T1000 (cell line): ENCODE data around the gene E2F1.
"Not testable (repeated sequence)": the region's sequence is repeated elsewhere in the genome, so short reads cannot be mapped to it uniquely, and the experiment has no call there.

Source experiments
- DNase-seq: peaks from one replicate; lab custom pipeline; 2025; ENCODE audit warnings: mixed read lengths; lab: John Stamatoyannopoulos, UW

The E2F1 gene

GRCh38 chr20:33657704-33658095, 28.5 kb downstream of the E2F1 start:
- no peak for DNase-seq

DNA sequence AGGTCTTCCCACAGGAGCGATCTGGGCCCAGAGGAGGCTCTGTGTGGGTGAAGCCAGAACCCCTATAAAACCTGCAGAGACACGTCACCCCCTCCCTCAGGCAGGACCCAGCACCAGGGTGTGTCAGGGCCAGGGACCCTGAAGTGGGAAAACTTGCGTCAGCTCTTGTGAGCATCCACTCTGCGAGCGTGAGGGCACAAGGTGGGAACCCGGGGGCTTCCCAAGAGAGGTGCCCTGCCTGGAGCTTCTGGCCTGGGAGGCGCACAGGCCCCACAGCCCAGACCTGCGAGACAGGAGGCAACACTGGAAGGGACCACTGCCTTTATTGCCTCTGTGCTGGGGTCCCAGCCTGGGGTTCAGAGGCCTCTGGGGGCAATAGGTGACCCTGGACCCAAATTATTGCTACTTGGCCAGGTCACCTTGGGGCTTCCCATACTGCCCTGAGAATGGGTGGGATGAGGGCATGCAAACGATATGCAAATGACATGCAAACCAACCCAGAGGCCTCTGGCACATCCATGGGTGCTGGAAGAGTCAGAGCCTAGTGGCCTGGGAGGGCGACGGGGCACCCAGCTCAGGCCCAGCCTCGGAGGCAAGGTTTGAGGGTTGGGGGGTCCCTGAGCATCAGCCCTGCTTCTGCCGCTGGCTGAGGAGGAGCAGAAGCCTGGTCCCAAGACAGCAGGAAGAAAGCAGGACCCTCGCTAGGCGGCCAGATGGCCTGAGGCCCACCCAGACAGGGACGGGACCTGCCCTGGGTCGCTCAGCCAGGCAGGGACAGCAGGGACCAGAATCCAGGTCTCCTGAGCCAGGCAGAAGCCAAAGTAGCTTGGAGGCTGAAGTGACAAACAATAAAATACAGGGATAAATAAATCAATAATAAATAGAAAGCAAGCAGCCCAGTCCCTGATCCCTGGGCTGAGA, 29.1 kb downstream of the E2F1 start:
- no peak for DNase-seq

DNA sequence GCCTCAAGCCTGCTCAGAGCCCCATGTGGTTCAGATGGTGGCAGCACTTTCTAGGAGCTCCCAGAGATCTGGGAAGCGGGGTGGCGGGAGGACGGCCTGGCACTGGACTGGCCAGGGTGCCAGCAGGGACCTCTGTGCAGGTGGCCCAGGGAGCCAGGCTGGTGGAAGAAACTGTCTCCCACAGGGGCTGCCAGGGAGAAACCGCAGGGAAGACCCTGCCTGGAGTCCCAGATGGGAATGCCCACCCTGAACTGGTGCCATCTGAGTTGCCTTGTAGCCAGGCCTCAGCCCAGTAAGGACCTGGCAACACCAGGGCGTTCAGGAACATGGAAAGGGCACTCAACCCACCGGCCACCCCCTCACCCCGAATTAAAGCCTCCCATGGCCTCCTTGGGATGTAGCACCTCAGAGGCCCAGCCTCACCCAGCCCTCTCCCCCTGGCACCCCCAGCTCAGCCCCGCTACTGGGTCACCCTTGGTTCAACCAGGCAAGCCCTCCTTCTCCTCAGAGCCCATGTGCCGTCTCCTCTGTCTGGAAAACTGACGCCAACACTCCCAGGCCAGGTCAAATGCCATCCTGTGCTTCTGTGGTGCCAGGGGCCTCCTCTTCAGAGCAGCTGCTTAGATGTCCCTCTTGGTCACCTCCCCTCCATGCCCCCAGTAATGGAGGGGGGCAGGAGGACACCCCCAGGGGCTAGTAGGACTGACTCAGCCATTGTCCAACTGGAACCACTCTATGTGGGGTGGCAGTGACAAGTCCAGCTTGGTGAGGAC, 30.0 kb downstream of the E2F1 start:
- DNase-seq: no peak

- no peak for DNase-seq
These were observed 31.0 kb downstream of the E2F1 start for GRCh38 chr20:33655164-33655563.

- no peak for DNase-seq
These were observed 31.5 kb downstream of the E2F1 start for GRCh38 chr20:33654680-33655161.

- no peak for DNase-seq
These were observed 32.1 kb downstream of the E2F1 start for GRCh38 chr20:33653900-33654596.

DNA sequence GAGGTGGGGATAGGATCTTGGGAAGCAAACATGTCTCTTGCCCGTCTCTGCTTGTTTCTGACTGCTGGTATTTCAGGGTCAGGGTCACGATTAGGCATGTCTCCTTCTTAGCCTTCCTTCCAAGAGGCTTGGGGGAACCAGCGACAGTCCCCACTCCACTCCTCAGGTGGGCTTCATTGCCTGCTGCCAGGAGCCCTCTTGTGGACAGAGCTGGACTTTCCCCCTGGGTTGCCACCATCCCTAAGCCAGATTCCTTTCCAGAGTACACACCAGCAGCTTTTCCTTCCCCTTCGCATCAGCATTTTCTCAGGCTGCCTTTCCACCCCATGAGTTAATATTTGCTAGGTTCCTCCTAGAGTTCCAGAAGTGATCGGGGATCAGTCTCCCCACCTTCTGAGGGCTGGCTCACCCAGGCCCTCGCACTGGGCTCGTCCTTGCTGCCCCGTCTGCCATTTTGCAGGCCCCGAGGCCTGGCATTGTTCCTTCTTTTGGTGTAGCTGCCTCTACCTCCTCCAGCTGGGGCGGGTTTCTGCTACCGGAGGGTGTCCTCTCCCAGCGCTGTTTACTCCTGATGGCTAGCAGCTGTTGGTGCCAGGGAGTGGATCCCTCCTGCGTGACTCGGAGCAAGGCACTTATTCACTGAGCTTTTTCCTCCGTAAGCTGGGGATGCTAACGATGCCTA, 32.8 kb downstream of the E2F1 start:
- peak; percentile 29 for DNase-seq

- DNase-seq: no peak
These were observed 34.6 kb downstream of the E2F1 start for GRCh38 chr20:33651562-33652048.

GRCh38 chr20:33650753-33651561, 35.2 kb downstream of the E2F1 start:
- no peak for DNase-seq

GRCh38 chr20:33650111-33650752, 36.0 kb downstream of the E2F1 start:
- no peak for DNase-seq

- no peak for DNase-seq
These were observed 36.9 kb downstream of the E2F1 start for GRCh38 chr20:33649201-33649681.

GRCh38 chr20:33648396-33649004, 37.7 kb downstream of the E2F1 start:
- no peak for DNase-seq

DNA sequence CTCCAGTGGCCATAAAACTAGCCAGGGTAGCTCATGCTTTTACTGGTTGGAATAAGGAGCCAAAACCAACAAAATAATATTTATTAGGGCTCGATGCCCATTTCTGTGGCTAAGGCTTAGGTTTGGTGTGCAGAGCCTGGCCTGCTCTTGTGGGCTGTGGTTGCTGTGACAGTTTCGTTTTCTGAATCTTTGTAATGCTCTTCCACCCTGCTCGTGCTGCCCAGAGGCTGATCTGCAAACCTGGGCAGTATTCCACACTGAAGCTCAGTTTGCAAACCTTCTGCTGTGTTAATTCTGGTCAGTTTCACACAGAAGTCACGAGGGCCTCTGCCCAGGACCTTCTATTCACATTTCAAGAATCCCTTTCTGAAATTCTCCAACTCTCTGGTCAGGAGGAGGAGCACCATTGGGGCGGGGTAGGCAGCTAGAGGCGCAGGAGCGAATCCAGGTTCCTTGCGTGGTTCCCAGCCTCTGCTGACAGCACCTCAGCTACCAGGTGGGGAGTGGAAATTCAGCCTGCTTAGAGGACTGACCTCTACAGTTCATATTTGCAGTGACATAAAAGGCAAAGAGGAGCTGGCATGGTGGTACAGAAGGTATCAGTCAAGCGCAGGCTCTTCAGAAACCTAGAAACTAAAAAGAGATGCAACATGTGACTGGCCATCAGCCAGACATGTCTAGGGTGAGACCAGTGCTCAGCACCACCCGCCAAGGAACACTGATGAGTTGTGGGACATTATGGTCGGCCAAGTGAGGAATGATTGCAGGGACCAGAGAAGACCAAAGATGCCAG, 38.4 kb downstream of the E2F1 start:
- DNase-seq: peak; percentile 25

DNA sequence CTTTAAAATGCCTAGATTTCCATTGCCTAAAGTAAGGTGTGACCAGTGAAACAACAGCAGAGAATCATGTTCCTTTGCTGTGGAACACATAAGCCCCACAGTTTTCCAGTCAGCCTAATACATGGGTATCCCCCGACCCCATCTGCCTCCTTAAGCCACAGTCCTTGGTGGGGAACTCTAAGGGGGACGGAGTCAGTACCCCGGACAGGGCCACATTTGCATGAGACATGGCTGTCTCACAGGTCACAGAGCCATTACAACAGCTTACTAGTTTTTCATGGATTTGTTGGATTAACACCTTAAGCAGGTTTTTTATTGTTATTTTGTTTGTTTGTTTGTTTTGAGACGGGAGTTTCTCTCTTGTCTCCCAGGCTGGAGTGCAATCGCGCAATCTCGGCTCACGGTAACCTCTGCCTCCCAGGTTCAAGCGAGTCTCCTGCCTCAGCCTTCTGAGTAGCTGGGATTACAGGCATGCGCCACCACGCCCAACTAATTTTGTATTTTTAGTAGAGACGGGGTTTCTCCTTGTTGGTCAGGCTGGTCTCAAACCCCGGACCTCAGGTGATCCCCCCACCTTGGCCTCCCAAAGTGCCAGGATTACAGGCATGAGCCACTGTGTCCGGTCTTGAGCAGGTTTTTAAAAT, 39.1 kb downstream of the E2F1 start:
- not testable (repeated sequence) for DNase-seq

DNA sequence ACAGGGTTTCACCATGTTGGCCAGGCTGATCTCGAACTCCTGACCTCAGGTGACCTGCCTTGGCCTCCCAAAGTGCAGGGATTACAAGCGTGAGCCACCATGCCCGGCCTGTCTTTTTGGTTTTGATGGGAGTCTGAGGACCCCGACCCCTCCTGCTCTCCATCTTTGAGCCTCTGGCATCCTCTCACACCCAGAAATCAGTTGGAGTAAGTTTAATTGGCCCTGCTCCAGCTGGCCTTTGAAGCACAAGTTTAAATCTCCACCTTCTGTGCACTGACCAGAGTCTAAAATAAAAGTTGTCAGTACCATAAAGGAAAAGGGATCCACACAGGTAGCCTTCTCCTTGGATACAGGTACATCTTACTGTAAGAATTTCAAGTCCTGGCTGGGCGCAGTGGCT, 40.0 kb downstream of the E2F1 start:
- DNase-seq: no peak

- no peak for DNase-seq
These were observed 40.8 kb downstream of the E2F1 start for GRCh38 chr20:33645396-33645795.

GRCh38 chr20:33645072-33645358, 41.2 kb downstream of the E2F1 start:
- DNase-seq: no peak

DNA sequence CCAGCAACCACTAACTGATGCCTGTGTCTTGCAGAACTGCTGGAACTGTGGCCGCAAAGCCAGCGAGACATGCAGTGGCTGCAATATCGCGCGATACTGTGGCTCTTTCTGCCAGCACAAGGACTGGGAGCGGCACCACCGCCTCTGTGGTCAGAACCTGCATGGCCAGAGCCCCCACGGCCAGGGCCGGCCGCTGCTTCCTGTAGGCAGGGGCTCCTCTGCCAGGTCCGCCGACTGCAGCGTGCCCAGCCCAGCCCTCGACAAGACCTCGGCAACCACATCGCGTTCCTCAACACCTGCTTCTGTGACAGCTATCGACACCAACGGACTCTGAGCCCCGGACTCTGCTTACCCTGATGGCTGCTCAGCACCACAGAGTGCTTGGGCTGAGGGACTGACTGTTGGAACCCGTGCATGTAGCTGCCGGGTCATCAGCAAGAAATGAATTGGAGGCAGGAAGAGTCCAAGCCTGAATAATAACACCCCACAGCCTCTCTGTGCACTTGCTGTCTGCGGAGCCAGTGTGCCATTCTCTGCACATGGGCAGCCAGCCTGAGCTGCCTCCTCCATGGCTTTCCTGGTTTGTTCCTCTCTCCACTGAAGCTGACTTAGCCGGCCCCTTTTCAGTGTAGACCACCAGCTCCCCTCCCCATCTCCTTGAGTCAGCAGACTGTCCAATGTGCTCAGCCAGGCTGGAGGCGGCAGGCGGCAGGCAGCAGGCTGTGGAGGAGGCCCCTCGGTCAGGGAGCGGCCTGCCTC, 41.7 kb downstream of the E2F1 start:
- DNase-seq: no peak
